ENCODE results near the gene ACSL1.

- TF ChIP-seq EP300 (IDR thresholded peaks at IDR 0.05) = no peak
- TF ChIP-seq CTCF (IDR thresholded peaks at IDR 0.05) = no peak
Observed at GRCh38 chr4:184831153-184831552, 5.4 kb upstream of the ACSL1 start.

All from ovary (tissue), 3 donors.